COR-L47 (cell line): ENCODE measurements around the gene CDHR2.
"Not testable (repeated sequence)": the region's sequence is repeated elsewhere in the genome, so short reads cannot be mapped to it uniquely, and the experiment has no call there.

Experiments used
- DNase-seq: peaks from one replicate; lab custom pipeline; 2025; lab: John Stamatoyannopoulos, UW

CDHR2 gene

DNA sequence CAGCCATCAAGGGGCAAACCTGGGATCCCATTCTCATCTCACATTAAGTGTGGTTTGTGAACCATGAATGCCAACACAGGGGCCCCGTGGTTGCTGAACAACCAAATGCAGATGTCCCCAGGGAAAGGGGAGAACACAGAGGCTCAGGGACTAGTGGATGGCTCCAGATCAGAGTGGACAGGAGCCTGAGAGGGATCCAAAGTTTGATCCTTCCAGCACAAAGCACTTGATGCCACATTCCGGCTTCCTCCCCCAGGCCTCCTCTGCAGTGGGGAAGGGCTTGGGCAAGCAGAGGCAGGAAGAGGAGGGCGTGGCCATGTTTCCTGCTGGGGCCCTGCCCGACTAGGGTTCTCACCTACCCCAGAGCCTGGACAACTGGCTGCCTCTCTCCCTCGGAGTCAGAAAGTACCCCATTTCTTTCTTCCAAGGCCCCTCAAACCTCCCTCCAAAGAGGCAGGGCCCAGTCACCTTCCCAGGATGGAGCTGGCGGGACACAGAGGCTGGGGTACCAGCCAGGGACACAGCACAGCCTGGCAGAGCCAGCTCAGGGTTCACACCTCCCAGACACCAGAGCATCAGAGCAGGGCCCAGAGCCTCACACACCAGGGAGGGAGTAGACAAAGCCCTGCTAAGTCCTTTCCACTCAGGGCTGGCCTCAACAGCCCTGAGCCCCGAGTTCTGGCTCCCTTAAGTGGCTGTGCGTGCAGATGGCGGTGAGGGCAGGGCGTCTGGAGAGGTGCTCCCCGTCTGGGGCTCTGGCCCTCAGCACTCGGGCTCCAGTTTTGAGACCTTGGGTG lies 7.6 kb upstream of the CDHR2 start:
- DNase-seq: peak; percentile 49

GRCh38 chr5:176542135-176542595 lies 7.0 kb upstream of the CDHR2 start:
- DNase-seq: no peak

GRCh38 chr5:176542596-176543427 lies 6.3 kb upstream of the CDHR2 start:
- no peak for DNase-seq

GRCh38 chr5:176543428-176544182 lies 5.5 kb upstream of the CDHR2 start:
- DNase-seq: peak; percentile 73

DNA sequence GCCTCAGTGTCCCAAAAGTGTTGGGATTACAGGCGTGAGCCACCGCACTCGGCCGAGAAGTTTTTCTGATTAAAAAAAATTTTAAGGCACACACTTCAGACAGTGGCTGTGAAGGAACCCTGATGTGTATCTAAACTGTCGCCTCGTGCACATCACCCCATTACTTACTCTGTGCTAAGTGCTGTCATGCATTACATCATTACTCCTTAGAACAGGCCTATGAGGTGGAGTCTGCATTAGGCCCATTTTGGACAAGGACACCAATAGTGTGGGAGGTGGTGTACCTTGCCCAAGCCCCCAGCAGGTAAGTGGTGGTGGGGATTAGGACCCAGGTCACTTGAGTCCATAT lies 3.8 kb upstream of the CDHR2 start:
- no peak for DNase-seq

DNA sequence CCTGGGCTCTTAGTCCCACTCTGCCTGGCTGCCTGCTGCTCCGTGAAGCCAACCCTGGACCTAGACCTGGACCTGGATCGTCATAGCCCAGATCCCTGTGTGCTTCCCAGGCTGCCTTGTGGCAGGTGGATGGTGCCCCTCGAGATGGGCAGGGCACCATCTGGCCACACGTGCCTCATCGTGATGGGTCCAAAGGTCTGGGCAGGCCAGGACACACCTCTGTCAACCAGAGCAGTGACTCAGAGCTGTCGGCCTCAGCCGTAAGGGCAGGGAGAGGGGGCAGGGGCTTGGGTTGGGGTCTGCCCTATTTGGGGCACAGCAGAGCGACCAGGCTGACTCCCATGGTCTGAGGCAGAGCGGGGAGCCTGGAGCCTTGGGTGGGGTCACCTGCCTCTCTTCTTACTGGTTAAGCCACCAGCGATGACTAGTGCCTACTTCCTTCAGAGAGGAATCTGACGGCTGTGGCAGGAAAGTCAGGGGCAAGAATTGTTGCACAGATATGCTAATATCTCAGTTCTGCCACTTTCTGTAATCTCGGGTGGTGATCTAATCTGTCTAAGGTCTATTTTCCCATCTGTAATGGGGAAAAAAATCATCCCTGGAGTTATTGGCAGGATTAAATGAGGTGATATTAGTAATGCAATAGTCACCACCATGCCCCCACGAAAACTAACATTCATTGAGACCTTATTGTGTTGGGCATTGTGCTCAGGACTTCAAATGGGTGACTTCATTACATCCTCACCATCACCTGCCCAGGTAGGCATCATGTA lies 3.2 kb upstream of the CDHR2 start:
- DNase-seq: no peak

- no peak for DNase-seq
Measured at GRCh38 chr5:176547802-176548201, 1.3 kb upstream of the CDHR2 start.

GRCh38 chr5:176549871-176550270 lies 729 bp downstream of the CDHR2 start:
- DNase-seq: no peak

- DNase-seq: no peak
Measured at GRCh38 chr5:176550275-176550831, 1.2 kb downstream of the CDHR2 start.

DNA sequence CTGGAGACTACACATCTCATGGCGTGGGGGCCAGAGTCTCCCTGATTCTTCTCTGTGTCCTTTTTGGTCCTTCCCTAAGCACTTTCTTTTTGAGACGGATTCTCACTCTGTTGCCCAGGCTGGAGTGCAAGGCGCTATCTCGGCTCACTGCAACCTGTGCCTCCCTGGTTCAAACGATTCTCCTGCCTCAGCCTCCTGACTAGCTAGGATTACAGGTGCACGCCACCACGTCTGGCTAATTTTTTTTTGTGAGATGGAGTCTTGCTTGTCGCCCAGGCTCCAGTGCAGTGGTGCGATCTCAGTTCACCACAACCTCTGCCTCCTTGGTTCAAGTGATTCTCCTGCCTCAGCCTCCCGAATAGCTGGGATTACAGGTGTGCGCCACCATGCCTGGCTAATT lies 1.8 kb downstream of the CDHR2 start:
- DNase-seq: not testable (repeated sequence)

GRCh38 chr5:176552332-176552869 lies 3.3 kb downstream of the CDHR2 start:
- DNase-seq: no peak

DNA sequence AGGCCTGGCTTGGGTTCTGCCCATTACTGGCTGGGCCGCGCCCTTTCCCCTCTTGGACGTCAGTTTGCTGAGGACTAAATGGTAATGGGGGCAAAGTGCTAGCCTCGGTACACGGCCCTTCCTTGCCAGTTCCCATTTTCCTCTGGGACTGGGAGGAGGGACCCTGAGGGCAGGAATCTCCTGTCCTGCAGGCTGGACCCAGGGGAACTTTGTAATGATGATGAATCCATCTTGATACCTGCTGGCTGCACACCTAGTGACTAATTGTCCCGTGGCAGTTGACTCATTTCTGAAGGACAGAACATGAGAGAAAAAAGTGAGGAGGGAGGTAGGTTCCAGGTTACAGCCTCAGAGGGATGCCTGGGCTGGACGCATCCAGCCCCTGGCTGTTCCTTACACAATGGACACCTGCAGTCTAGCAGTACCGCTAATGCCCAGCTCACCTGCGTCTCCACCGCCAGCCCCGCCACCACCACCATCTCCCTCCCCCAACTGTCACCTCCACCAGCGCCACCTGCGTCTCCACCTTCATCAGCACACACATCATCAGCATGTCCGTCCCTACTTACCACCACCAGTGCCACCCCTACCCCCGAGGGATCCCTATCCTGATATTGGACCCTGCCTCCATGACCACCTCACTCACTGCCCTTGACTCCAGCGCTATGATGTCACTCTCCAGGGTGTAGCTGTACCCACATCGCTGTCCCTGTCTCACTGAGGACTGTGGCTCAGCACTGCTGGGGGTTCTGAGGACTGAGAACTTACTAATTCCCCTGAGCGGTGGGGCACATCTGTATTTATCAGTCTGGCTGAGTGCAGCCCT lies 4.3 kb downstream of the CDHR2 start:
- peak; percentile 50 for DNase-seq

- no peak for DNase-seq
Measured at GRCh38 chr5:176557846-176558245, 8.7 kb downstream of the CDHR2 start.

GRCh38 chr5:176559683-176560082 lies 10.5 kb downstream of the CDHR2 start:
- peak; percentile 36 for DNase-seq

GRCh38 chr5:176560364-176560763 lies 11.2 kb downstream of the CDHR2 start:
- DNase-seq: no peak

GRCh38 chr5:176561259-176561658 lies 12.1 kb downstream of the CDHR2 start:
- DNase-seq: no peak

GRCh38 chr5:176562189-176562588 lies 13.0 kb downstream of the CDHR2 start:
- no peak for DNase-seq

DNA sequence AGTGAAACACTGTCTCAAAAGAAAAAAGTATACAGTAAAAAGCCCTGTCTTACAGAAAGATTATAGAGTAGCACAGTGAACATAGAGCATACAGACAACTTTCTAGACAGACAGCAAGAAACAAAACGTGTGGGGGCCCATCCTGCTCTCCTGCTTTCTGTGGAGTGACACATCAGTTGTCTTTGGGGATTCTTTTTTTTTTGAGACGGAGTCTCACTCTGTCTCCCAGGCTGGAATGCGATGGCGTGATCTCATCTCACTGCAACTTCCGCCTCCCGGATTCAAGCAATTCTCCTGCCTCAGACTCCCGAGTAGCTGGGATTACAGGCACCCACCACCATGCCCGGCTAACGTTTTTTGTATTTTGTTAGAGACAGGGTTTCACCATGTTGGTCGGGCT lies 14.9 kb downstream of the CDHR2 start:
- no peak for DNase-seq

GRCh38 chr5:176565760-176566288 lies 16.7 kb downstream of the CDHR2 start:
- DNase-seq: no peak

- DNase-seq: no peak
Measured at GRCh38 chr5:176568657-176569056, 19.5 kb downstream of the CDHR2 start.
